ENCODE data around the gene NOLC1. TPM values are rescaled to one million over a fixed set of nuclear protein-coding genes. Genes with fewer than 3 reads are reported as not detected.

Gene NOLC1
- total and polyA plus RNA-seq, 5 donors from 2014 or later: 29.5 to 46.5 (median 39.3) TPM

DNA sequence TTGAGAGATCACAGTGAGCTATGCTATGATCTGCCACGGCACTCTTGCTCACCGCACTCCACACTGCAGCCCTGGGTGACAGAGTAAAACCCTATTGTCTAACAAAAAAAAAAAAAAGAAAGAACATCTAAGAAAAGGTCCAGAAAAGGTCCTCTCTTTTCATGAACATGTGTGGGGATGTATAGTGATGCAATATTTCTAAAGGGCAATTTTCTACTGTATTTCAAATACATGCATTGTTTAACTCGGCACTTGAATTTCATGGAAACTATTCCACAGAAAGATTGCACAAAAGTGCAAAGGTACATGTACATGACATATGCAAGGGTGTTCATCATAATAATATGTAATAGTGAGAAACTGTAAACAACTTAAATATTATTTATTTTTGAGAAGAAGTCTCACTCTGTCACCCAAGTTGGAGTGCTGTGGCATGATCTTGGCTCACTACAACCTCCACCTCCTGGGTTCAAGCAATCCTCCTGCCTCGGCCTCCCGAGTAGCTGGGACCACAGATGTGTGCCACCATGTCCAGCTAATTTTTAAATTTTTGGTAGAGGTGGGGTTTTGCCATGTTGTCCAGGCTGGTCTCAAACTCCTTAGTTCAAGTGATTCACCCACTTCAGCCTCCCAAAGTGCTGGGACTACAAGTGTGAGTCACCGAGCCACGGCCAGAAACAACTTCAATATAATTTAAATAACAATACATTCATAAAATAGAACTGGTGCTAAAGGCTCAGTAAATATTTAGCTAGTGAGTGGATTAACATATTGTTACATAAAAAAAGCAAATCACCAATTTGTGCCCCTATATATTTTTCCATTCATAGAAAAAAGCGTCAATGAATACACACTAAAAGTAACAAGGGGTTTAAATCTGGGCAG is 20.7 kb upstream of the NOLC1 start:
- H3K4me3 Mint-ChIP-seq: peak overlapping the region in 1 of 4 donors; percentile 99
- H3K4me1 Mint-ChIP-seq: peaks cover 0 to 40% (median 28%) of the 10 kb centered on the region in 4 donors
- H3K27me3 Mint-ChIP-seq: no peaks in the 10 kb centered on the region
- Histone ChIP-seq H3K4me1 (ENCODE audit: control insufficient read depth, insufficient read depth, low read length, poor library complexity, severe bottlenecking) (peaks cover 33% of the 10 kb centered on the region), H3K36me3 (ENCODE audit: control insufficient read depth, insufficient read depth, low read length) (no peaks in the 10 kb centered on the region), H3K27me3 (ENCODE audit: control insufficient read depth, insufficient read depth, low read length) (no peaks in the 10 kb centered on the region), H3K27ac (ENCODE audit: insufficient read depth, low read length, poor library complexity, severe bottlenecking) (peak overlapping the region; percentile 88), H3K4me3 (ENCODE audit: low read depth, low read length) (no peak overlapping the region), H3K9me3 (ENCODE audit: control insufficient read depth in 2 of 2, low read length in 2 of 2) (no peaks in the 10 kb centered on the region)
- no peaks in the 10 kb centered on the region for H3K9me3 Mint-ChIP-seq
- DNase-seq: no peak
- H3K36me3 Mint-ChIP-seq: peaks cover 3% of the 10 kb centered on the region
- ATAC-seq (ENCODE audit: low read depth in 2 of 2): no peak
- peak overlapping the region in 2 of 3 donors; percentile 84 to 98 for H3K27ac Mint-ChIP-seq

DNA sequence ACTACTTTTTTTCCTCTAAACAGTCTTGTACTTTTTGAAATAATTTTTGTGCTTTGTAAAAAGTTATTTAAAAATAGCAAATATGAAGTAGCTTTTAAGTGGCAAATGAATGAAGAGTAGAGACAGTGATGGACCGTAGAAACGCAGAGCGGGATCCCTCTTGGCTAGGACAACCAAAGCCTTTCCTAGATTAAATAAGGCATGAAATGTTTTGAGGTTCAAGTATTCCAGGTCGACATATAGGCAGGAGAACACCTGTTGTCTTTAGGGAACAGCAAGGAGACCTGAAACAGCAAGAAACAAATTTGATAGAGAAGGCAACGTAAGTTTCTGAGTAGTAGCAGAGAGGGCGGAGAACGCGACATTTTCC is 20.0 kb upstream of the NOLC1 start:
- DNase-seq (no peak), ATAC-seq (ENCODE audit: low read depth in 2 of 2) (no peak)
- H3K9me3 ChIP-seq (ENCODE audit: control insufficient read depth in 2 of 2, low read length in 2 of 2): no peaks in the 10 kb centered on the region
- Mint-ChIP-seq H3K36me3 (peaks cover 3% of the 10 kb centered on the region), H3K27me3 (no peaks in the 10 kb centered on the region), H3K27ac (peak overlapping the region; percentile 84 to 98 (median 98)), H3K9me3 (no peaks in the 10 kb centered on the region), H3K4me1 (peaks cover 0 to 44% (median 28%) of the 10 kb centered on the region in 4 donors), H3K4me3 (peak overlapping the region; percentile 99 to 100 (median 99))
- H3K4me3 ChIP-seq (ENCODE audit: low read depth, low read length): peak overlapping the region; percentile 94
- H3K4me1 ChIP-seq (ENCODE audit: control insufficient read depth, insufficient read depth, low read length, poor library complexity, severe bottlenecking): peaks cover 39% of the 10 kb centered on the region
- H3K27ac ChIP-seq (ENCODE audit: insufficient read depth, low read length, poor library complexity, severe bottlenecking): peak overlapping the region; percentile 88
- no peaks in the 10 kb centered on the region for H3K36me3 ChIP-seq (ENCODE audit: control insufficient read depth, insufficient read depth, low read length)
- no peaks in the 10 kb centered on the region for H3K27me3 ChIP-seq (ENCODE audit: control insufficient read depth, insufficient read depth, low read length)

DNA sequence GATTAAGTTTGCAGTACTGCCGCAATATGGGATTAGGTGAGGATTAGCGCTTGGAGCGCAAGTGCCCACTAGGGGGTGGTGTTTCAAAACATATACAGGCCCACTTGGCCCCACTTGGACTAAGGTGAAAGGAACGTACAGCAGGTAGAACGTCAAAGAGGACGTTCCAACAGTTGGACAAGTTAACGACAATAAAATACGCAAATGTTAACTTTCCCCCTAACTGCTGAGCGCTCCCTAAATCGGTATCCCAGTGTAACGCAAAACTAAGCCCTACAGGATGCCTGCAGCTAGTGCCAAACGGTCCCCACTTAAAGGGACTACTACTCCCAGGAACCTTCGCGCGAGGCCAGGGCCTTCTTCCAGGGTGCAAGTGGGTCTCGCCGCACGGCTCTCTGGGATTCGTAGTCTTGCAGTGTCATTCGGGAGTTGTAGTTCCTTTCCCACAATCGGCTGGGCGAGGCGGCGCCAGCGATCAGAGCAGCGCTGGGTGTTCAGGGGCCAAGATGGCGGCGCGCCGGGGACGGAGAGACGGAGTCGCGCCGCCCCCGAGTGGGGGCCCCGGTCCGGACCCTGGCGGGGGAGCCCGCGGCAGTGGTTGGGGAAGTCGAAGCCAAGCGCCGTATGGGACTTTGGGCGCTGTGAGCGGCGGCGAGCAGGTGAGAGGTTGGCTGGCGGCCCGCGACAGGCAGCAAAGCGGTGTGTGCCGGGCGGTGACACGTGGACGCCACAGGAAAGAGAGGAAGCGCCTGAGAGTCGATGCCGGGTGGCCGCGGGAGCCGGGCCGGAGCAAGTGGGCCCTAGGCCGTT is 19.4 kb upstream of the NOLC1 start, which contains the start of gene PPRC1:
Gene PPRC1 (plus strand): TSS at position 478 of the 810 bp plus-strand sequence. CDS start 29 bp downstream, at position 507.
- DNase-seq (peak; percentile 97 to 99 (median 98)), ATAC-seq (ENCODE audit: low read depth in 2 of 2) (peak; percentile 96 to 97)
- peak within 1 kb of the TSS; percentile 95 to 98 (median 98) for H3K27ac Mint-ChIP-seq
- Histone ChIP-seq H3K27ac (ENCODE audit: insufficient read depth, low read length, poor library complexity, severe bottlenecking) (peak within 1 kb of the TSS; percentile 88), H3K4me1 (ENCODE audit: control insufficient read depth, insufficient read depth, low read length, poor library complexity, severe bottlenecking) (peaks cover 43% of the 10 kb centered on the region), H3K4me3 (ENCODE audit: low read depth, low read length) (peak within 1 kb of the TSS; percentile 94), H3K36me3 (ENCODE audit: control insufficient read depth, insufficient read depth, low read length) (peaks cover 4% of the 10 kb centered on the region), H3K27me3 (ENCODE audit: control insufficient read depth, insufficient read depth, low read length) (no peaks in the 10 kb centered on the region), H3K9me3 (ENCODE audit: control insufficient read depth in 2 of 2, low read length in 2 of 2) (no peaks in the 10 kb centered on the region)
- peak within 1 kb of the TSS; percentile 99 to 100 (median 99) for H3K4me3 Mint-ChIP-seq
- peaks cover 3% of the 10 kb centered on the region for H3K36me3 Mint-ChIP-seq
- no peaks in the 10 kb centered on the region for H3K27me3 Mint-ChIP-seq
- H3K9me3 Mint-ChIP-seq: no peaks in the 10 kb centered on the region
- H3K4me1 Mint-ChIP-seq: peaks cover 0 to 49% (median 30%) of the 10 kb centered on the region in 4 donors

DNA sequence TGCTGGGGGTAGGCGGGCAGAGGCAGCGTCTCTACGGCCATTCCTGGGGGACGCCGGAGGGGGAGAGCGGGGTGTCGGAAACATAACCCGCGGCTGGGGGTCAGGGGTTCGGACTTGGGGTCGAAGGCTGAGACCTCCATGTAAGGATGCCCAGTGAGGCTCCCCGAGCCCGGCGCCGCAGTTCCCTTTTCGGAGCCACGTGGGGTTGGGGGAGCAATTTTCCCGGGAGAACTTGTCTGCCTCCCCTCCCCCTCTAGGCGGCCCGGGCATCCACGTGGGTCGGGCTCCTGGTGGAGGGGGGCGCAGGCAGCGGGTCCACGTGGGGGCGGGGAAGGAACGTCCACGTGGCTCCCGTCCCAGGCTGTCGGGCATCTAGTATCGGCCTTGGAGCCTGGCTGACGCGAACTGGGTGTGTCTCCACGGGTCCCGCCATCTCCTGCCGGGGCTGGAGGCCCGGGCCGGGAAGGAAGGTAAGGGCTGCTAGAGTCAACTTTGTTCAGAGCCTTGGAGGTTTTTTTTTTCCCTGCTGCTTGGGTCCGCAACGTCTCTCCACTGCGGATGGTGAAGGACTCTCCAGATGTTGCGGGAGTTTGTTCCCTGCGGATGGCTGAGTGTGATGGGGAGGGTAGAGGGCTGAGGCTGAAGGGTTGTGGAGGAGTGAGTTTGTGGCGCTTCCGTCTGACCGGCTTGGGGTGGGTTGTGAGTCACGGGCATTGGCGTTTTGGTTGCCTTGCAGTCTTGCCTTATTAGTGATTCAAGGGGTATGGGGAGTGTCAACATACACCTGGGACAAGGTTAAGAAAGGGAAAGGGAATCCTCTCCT is 18.6 kb upstream of the NOLC1 start:
- Mint-ChIP-seq H3K4me1 (peaks cover 0 to 49% (median 30%) of the 10 kb centered on the region in 4 donors), H3K27me3 (no peaks in the 10 kb centered on the region), H3K4me3 (peak overlapping the region; percentile 99 to 100 (median 99)), H3K9me3 (no peaks in the 10 kb centered on the region), H3K36me3 (peaks cover 3% of the 10 kb centered on the region), H3K27ac (peak overlapping the region; percentile 88 to 98 (median 98))
- Histone ChIP-seq H3K4me3 (ENCODE audit: low read depth, low read length) (peak overlapping the region; percentile 94), H3K36me3 (ENCODE audit: control insufficient read depth, insufficient read depth, low read length) (peaks cover 12% of the 10 kb centered on the region), H3K4me1 (ENCODE audit: control insufficient read depth, insufficient read depth, low read length, poor library complexity, severe bottlenecking) (peaks cover 43% of the 10 kb centered on the region), H3K27me3 (ENCODE audit: control insufficient read depth, insufficient read depth, low read length) (no peaks in the 10 kb centered on the region), H3K27ac (ENCODE audit: insufficient read depth, low read length, poor library complexity, severe bottlenecking) (peak overlapping the region; percentile 88), H3K9me3 (ENCODE audit: control insufficient read depth in 2 of 2, low read length in 2 of 2) (no peaks in the 10 kb centered on the region)
- ATAC-seq (ENCODE audit: low read depth in 2 of 2) (no peak), DNase-seq (peak in 2 of 3 donors; percentile 26 to 53)

DNA sequence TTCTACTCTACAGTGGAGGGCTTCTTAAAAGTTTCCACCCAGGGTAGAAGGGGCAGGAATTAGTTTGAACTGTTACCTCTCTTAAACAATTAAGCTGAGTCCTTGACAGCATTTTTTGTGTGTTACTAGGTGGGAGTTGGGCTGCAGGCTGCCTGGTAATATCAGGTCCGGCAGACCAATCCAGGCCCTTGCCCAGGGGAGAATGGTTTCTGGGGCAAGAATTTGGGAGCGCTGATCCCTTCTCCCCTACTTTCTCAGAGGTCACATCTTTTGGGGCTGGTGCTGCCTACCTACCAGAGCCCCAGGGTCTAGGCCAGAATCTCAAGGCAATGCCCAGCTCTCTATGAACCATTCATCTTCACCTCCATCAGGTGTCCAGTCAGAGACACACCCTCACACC is 17.8 kb upstream of the NOLC1 start:
- no peaks in the 10 kb centered on the region for H3K27me3 Mint-ChIP-seq
- Histone ChIP-seq H3K9me3 (ENCODE audit: control insufficient read depth in 2 of 2, low read length in 2 of 2) (no peaks in the 10 kb centered on the region), H3K4me1 (ENCODE audit: control insufficient read depth, insufficient read depth, low read length, poor library complexity, severe bottlenecking) (peaks cover 43% of the 10 kb centered on the region), H3K36me3 (ENCODE audit: control insufficient read depth, insufficient read depth, low read length) (peaks cover 21% of the 10 kb centered on the region), H3K4me3 (ENCODE audit: low read depth, low read length) (peak overlapping the region; percentile 77), H3K27ac (ENCODE audit: insufficient read depth, low read length, poor library complexity, severe bottlenecking) (peak overlapping the region; percentile 88), H3K27me3 (ENCODE audit: control insufficient read depth, insufficient read depth, low read length) (no peaks in the 10 kb centered on the region)
- H3K36me3 Mint-ChIP-seq: peaks cover 10% of the 10 kb centered on the region
- peak overlapping the region; percentile 94 to 99 (median 99) for H3K4me3 Mint-ChIP-seq
- no peak for ATAC-seq (ENCODE audit: low read depth in 2 of 2)
- DNase-seq: no peak
- no peaks in the 10 kb centered on the region for H3K9me3 Mint-ChIP-seq
- H3K4me1 Mint-ChIP-seq: peaks cover 0 to 49% (median 31%) of the 10 kb centered on the region in 4 donors
- H3K27ac Mint-ChIP-seq: peak overlapping the region in 2 of 3 donors; percentile 95 to 98

DNA sequence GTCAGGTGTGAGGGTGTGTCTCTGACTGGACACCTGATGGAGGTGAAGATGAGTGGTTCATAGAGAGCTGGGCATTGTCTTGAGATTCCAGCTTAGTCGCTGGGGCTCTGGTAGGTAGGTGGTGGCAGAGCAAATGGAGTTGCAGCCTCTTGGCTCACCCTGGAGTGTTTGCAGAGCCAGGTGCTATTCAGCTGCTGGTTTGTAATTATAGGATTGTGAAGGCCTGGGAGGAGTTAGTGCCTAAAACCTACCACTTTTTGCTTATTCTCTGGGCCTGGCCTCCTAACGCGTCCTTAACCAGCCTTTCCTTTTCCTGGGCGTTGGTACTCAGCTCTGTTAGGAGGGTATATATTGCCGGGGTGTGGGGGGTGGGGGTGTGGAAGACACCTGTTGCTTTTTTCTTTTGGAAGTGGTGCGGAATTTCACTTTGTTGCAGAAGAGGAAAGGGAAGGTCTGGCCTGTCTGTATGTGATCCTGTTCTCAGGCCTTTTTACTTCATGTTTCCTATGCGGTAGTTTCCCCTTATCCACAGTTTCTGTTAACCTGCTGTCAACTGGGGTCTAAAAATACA is 16.1 kb upstream of the NOLC1 start:
- H3K9me3 Mint-ChIP-seq: no peaks in the 10 kb centered on the region
- peak overlapping the region; percentile 22 to 72 (median 60) for H3K4me3 Mint-ChIP-seq
- Histone ChIP-seq H3K27ac (ENCODE audit: insufficient read depth, low read length, poor library complexity, severe bottlenecking) (no peak overlapping the region), H3K4me1 (ENCODE audit: control insufficient read depth, insufficient read depth, low read length, poor library complexity, severe bottlenecking) (peaks cover 43% of the 10 kb centered on the region), H3K27me3 (ENCODE audit: control insufficient read depth, insufficient read depth, low read length) (no peaks in the 10 kb centered on the region), H3K36me3 (ENCODE audit: control insufficient read depth, insufficient read depth, low read length) (peaks cover 37% of the 10 kb centered on the region), H3K9me3 (ENCODE audit: control insufficient read depth in 2 of 2, low read length in 2 of 2) (no peaks in the 10 kb centered on the region), H3K4me3 (ENCODE audit: low read depth, low read length) (no peak overlapping the region)
- no peak for ATAC-seq (ENCODE audit: low read depth in 2 of 2)
- peak overlapping the region; percentile 73 to 91 (median 89) for H3K27ac Mint-ChIP-seq
- H3K27me3 Mint-ChIP-seq: no peaks in the 10 kb centered on the region
- H3K4me1 Mint-ChIP-seq: peaks cover 0 to 51% (median 31%) of the 10 kb centered on the region in 4 donors
- peaks cover 14% of the 10 kb centered on the region for H3K36me3 Mint-ChIP-seq
- no peak for DNase-seq
